Stimulated activated CD8-positive, alpha-beta memory T cell treated with anti-CD3 and anti-CD28 coated beads, Interleukin-7, amount 100 ng/mL, for 24 hours (primary cell): ENCODE measurements around the gene FOXP1.

ENCODE experiments used
- DNase-seq: peaks from one replicate; pipeline ENCODE4 v3.0.0-alpha.2; 2020; ENCODE audit warnings: low read depth

Gene FOXP1

GRCh38 chr3:71586810-71587242 is 3.3 kb upstream of the FOXP1 start:
- DNase-seq = no peak

GRCh38 chr3:71585887-71586809 is 2.6 kb upstream of the FOXP1 start:
- no peak for DNase-seq

- no peak for DNase-seq
These were observed 1.6 kb upstream of the FOXP1 start for GRCh38 chr3:71585131-71585530.

- peak; percentile 28 for DNase-seq
These were observed 975 bp upstream of the FOXP1 start for GRCh38 chr3:71584394-71585011.

- peak; percentile 51 for DNase-seq
These were observed 639 bp downstream of the FOXP1 start for GRCh38 chr3:71582612-71583565.

GRCh38 chr3:71582036-71582611 is 1.4 kb downstream of the FOXP1 start:
- DNase-seq = peak; percentile 8

- peak; percentile 2 for DNase-seq
These were observed 2.0 kb downstream of the FOXP1 start for GRCh38 chr3:71581457-71582035.

GRCh38 chr3:71580636-71581456 is 2.7 kb downstream of the FOXP1 start:
- DNase-seq = no peak

GRCh38 chr3:71579935-71580406 is 3.6 kb downstream of the FOXP1 start:
- DNase-seq = no peak

- DNase-seq = no peak
These were observed 4.1 kb downstream of the FOXP1 start for GRCh38 chr3:71579326-71579934.

- no peak for DNase-seq
These were observed 5.3 kb downstream of the FOXP1 start for GRCh38 chr3:71578054-71578751.

GRCh38 chr3:71577011-71577410 is 6.5 kb downstream of the FOXP1 start:
- DNase-seq = no peak

- no peak for DNase-seq
These were observed 8.1 kb downstream of the FOXP1 start for GRCh38 chr3:71575433-71575832.

GRCh38 chr3:71573181-71573580 is 10.3 kb downstream of the FOXP1 start:
- no peak for DNase-seq

GRCh38 chr3:71570546-71570945 is 13.0 kb downstream of the FOXP1 start:
- no peak for DNase-seq

- DNase-seq = no peak
These were observed 15.3 kb downstream of the FOXP1 start for GRCh38 chr3:71568207-71568606.

GRCh38 chr3:71566776-71567175 is 16.8 kb downstream of the FOXP1 start:
- DNase-seq = no peak

GRCh38 chr3:71565976-71566375 is 17.6 kb downstream of the FOXP1 start:
- DNase-seq = no peak

GRCh38 chr3:71565316-71565715 is 18.2 kb downstream of the FOXP1 start:
- no peak for DNase-seq
